GM21515 (cell line): ENCODE measurements around the gene ABI3.
"Not testable (repeated sequence)": the region's sequence is repeated elsewhere in the genome, so short reads cannot be mapped to it uniquely, and the experiment has no call there.

Experiments used
- ATAC-seq: cut with Tn5 transposase; IDR thresholded peaks from one replicate; pipeline ENCODE4 v1.9.1; 2021; ENCODE audit not compliant: unreplicated experiment

Gene ABI3

GRCh38 chr17:49249890-49250522 lies 39.5 kb downstream of the ABI3 start:
- no peak for ATAC-seq

- ATAC-seq = no peak
These were observed 41.7 kb downstream of the ABI3 start for GRCh38 chr17:49252148-49252695.

DNA sequence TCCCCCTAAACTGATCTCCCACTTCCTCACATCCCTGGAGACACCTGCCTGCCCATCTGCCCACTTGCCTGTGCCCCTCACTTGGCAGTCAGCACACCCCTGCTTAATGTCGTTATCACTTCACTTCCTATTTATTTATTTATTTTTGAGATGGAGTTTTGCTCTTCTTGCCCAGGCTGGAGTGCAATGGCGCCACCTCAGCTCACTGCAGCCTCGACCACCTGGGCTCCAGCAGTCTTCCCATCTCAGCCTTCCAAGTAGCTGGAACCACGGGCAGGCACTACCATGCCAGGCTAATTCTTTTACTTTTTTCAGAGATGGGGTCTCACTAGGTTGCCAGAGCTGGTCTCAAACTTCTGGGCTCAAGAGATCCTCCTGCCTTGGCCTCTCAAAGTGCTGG lies 43.6 kb downstream of the ABI3 start:
- no peak for ATAC-seq

GRCh38 chr17:49255125-49255524 lies 44.6 kb downstream of the ABI3 start:
- ATAC-seq = no peak

DNA sequence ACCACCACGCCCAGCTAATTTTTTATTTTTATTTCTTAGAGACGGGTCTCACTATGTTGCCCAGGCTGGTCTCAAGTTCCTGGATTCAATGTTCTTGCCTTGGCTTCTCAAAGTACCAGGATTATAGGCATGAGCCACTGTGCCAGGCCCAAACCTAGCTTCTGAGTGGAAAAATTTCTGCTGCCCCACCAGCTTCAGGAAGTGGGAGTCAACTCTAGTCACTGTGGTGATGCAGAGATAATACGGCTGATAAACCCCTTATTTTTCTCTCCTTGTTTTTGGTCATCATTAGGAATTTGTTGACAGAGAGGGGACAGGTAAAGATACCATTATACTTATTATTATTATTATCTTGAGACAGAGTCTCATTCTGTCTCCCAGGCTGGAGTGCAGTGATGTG lies 47.9 kb downstream of the ABI3 start:
- ATAC-seq = no peak

DNA sequence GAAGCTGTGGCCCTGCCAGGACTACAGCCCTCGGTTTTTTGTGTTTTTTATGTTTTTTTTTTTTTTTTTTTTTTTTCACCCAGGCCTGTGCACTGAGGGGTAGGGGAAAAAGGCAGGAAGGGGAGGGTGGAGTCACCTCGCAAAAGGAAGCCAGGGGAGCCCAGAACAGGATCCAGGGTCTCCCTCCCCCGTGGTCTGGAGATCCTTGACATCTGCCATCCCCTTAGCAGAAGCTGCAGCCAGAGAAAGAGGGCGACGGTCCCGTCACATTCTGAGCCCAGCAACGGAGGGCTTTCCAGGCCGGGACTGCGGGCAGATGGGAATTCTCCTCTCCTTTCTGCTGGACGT lies 49.1 kb downstream of the ABI3 start:
- ATAC-seq = no peak

DNA sequence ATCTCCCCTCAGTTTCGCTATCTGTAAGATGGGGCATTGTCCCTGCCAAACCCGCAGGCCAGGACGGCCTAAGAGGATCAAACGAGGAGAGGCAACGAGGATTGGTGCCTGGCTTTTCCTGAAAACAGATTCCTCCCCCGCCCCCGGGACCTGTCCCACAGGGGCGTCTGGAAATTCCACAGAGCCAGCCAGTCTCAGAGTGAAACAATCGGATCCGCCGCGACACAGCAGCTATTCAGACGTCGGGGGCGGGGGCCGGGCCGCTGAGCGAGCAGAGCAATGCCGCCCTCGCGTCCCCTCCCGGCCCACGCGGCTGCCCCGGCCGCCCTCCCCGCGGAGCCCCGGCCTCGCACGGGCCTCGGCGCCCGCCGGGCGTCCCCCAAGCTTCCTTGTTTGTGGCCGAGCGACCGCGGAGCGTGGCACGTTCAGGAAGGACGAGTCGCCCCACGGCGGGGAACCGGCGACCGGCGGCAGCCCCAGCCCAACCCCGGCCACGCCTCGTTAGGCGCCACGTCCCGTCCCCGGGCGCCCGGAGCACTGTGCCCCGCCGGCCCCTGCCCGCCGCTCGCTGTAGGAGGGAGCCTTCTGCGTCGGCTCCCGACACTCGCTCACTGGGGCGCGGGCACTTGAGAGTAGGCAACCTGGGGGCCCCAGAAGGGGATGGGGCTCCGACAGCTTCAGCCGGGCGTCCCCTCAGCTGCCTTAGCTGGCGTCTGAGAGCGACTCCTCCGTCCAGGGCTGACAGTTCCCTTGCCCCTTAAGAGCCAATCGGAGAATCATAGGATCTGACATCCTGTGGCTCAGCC lies 49.7 kb downstream of the ABI3 start:
- no peak for ATAC-seq

DNA sequence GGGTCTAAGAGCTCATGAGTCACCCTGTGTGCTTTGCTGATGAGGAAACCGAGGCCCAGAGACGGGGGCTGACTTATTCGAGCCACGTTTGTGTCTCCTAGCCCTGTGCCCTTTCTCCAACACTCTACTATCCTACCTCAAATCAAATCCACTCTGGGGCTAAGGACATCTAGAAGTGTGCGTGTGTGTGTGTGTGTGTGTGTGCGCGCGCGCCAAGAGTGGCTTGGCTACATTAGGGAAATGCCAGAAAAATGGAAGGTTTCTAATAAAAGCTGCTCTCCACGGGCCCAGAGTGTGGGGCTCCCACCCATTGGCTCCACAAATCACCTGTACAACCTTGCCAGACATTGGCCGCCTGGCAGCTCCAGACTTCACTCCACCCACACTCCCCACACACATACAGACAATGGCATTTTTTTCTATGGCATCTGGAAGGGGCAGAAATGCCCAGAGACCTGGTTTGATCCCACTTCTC lies 50.3 kb downstream of the ABI3 start:
- no peak for ATAC-seq

- ATAC-seq = not testable (repeated sequence)
These were observed 51.0 kb downstream of the ABI3 start for GRCh38 chr17:49261540-49261939.

- ATAC-seq = no peak
These were observed 55.7 kb downstream of the ABI3 start for GRCh38 chr17:49266233-49266632.

GRCh38 chr17:49267912-49268311 lies 57.4 kb downstream of the ABI3 start:
- ATAC-seq = no peak

DNA sequence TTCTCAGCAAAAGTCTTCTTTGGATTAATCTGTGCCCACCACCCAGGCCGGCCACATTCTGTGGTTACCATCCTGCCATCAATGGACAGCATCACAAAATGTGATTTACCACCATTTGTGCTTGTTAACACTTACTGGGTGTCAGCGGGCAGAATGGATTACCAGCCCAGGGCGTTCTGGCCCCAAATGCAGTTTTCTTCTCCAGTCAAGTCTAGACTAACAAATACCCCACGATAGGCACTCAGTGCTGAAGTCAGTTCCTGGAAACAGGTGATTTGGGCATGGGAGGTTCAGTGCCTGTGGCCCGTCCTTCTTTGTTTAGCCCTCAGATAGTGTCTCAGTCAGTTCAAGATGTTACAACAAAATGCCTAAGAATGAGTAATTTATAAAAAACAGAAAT lies 58.8 kb downstream of the ABI3 start:
- no peak for ATAC-seq
